ACC112 (cell line): ENCODE data around the gene MSANTD1.

Experiments used
- H2AFZ ChIP-seq: fragments of 200-600 bp; sonication (generic); one replicate; pipeline ENCODE4 v1.6.0; 2017; ENCODE audit warnings: antibody characterized with exemption, low read length; ENCODE audit not compliant: unreplicated experiment
- H3K27ac ChIP-seq: fragments of 200-600 bp; sonication (generic); 2 replicates; pipeline ENCODE4 v1.5.1; 2014; ENCODE audit warnings: low read depth, mild to moderate bottlenecking, antibody characterized with exemption, low read length, moderate library complexity
- H3K27me3 ChIP-seq: fragments of 200-600 bp; sonication (generic); 2 replicates; pipeline ENCODE4 v1.6.1; 2014; ENCODE audit warnings: mild to moderate bottlenecking, antibody characterized with exemption, low read length, moderate library complexity, mixed read lengths; ENCODE audit not compliant: insufficient read depth
- H3K36me3 ChIP-seq: fragments of 200-600 bp; sonication (generic); 2 replicates; pipeline ENCODE4 v1.6.1; 2016; ENCODE audit warnings: mild to moderate bottlenecking, antibody characterized with exemption, low read length, moderate library complexity, mixed read lengths; ENCODE audit not compliant: insufficient read depth
- H3K4me1 ChIP-seq: fragments of 200-600 bp; sonication (generic); one replicate; pipeline ENCODE4 v1.6.1; 2016; ENCODE audit warnings: low read length, mixed read lengths; ENCODE audit not compliant: insufficient read depth, unreplicated experiment, control insufficient read depth
- H3K4me3 ChIP-seq: fragments of 200-600 bp; sonication (generic); 2 replicates; pipeline ENCODE4 v1.5.1; 2014; ENCODE audit warnings: mild to moderate bottlenecking, low read depth, low read length
- H3K79me2 ChIP-seq: fragments of 200-600 bp; sonication (generic); one replicate; pipeline ENCODE4 v1.6.0; 2016; ENCODE audit warnings: low read length; ENCODE audit not compliant: control insufficient read depth, unreplicated experiment, insufficient read depth

MSANTD1 gene

DNA sequence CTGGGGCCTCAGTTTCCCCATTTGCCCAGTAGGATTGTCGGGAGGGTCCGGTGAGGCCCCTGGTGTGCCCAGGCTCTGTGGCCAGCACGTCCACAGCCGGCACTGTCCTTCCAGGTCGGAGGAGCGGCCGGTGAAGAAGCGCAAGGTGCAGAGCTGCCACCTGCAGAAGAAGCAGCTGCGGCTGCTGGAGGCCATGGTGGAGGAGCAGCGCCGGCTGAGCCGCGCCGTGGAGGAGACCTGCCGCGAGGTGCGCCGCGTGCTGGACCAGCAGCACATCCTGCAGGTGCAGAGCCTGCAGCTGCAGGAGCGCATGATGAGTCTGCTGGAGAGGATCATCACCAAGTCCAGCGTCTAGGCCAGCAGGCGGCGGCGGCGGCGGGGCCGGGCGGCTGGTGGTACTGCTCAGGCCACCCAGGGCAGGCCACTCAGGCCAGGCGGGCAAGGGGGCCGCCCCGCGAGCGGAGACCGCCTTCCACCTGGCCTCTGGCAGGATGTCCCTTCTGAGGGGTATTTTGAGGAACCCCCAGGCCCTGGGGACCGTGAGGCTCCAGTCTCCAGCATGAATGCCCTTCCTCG is 6.7 kb downstream of the MSANTD1 start:
- no peak overlapping the region for H3K4me3 ChIP-seq
- no peaks in the 10 kb centered on the region for H3K36me3 ChIP-seq
- H3K27me3 ChIP-seq, result no peaks in the 10 kb centered on the region
- H3K79me2 ChIP-seq, result no peaks in the 10 kb centered on the region
- H3K4me1 ChIP-seq, result no peaks in the 10 kb centered on the region
- H2AFZ ChIP-seq, result no peak overlapping the region
- H3K27ac ChIP-seq, result no peak overlapping the region

DNA sequence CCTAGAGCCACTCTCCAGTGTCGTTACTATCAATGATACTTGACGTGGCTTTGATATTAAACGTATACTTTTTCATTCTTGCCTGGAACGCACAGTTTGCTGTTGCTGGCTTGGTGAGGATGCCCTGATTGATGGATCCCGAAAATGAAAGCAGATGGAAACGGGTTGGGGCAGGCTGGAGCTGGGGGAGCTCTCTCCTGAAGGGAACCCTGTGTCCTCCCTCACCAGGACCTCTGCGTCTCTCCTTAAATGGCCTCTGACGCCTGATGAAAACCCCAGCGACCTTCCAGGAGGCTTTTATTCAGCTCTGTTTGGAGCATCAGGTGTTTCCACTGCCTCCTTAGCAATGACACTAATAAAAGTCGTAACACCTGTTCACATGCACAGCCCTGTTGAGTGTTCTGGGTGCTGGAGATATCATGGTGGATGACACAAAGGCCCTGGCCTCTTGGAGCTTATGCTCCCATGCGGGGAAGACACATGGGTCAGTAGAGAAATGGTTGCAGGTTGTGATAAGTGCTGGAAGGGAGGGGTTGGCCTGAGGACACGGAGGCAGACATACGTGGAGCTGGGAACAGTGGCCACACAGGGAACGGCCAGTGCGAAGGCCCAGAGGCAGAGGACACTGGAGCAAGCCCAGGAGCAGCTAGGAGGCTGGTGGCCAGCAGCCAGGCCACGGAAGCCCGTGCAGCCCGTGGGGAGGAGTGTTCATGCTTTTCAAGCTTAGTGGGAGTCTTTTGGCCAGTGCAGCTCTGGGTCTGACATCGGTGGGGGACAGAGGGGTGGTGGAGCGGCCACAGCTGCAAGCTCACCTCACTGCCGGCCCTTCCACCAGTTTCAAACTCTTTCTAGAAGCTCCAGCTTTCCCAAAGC is 7.5 kb downstream of the MSANTD1 start:
- no peak overlapping the region for H2AFZ ChIP-seq
- H3K27ac ChIP-seq, result no peak overlapping the region
- no peaks in the 10 kb centered on the region for H3K4me1 ChIP-seq
- H3K27me3 ChIP-seq, result no peaks in the 10 kb centered on the region
- no peaks in the 10 kb centered on the region for H3K79me2 ChIP-seq
- H3K4me3 ChIP-seq, result no peak overlapping the region
- H3K36me3 ChIP-seq, result no peaks in the 10 kb centered on the region

DNA sequence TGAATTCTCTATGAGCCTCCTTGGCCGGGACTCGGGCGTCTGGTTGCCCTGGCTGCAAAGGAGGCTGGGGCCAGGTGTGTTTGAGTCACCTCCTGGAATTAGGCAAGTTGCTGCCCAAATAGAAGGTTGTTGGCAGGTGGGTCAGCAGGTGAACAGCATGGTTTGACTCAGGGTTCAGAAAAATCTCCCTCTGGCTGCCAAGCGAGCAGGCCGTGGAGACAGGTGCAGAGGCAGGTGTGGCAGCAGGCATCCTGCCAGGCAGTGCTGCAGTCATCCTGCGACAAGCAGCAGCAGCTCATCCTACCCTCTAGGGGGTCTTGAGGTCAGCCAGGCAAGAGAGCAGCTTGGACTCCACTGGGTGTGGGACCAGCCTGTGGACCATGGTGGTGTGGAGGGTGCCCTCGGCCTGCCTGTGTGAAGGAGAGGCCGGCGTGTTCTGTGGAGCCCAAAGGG is 8.2 kb downstream of the MSANTD1 start:
- Histone ChIP-seq H2AFZ (no peak overlapping the region), H3K4me3 (no peak overlapping the region), H3K4me1 (no peaks in the 10 kb centered on the region), H3K36me3 (no peaks in the 10 kb centered on the region), H3K79me2 (no peaks in the 10 kb centered on the region), H3K27ac (no peak overlapping the region), H3K27me3 (no peaks in the 10 kb centered on the region)

DNA sequence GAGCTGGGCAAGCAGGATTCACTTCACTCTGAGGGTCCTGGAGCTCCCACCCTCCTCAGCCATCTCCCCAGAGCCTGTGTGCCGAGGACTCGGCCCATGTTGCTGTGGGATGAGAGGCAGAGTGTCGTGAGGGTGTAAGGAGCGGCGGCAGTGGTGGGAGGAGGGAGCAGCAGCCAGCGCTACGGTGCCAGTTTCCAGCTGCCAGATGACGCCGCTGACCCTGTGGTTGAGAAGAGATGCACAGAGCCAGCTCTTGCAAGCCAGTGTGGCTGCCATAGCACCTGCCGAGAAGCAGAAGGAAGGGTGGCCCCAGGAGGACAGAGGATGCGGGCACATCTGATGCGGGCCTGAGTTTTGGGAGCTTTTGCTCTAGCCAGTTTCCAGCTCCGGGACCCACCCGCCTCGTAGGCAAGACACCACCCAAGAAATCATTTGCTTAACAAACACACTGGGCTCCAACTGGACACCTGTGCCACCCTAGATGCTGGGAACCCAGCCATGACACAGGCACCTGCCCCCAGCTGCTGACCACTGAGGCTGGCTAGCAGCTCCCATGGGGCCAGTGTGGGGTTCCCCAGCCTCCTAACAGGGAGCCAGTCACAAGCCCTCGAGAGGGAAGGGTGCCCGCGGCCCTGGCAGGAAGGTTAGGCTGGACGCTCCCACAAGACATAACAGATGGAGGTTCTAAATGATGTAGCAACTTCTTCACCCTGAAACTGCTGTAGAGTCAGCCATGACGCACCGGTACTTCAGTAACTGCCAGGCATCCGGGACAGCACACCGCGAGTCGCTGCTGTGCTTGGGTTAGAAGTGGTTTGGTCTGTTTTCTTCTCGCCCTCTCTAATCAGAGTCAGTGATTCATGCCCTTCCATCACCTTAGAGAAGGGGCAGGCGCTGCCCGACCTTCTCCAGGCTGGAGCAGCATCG is 8.9 kb downstream of the MSANTD1 start:
- no peaks in the 10 kb centered on the region for H3K36me3 ChIP-seq
- no peak overlapping the region for H3K27ac ChIP-seq
- H2AFZ ChIP-seq, result no peak overlapping the region

DNA sequence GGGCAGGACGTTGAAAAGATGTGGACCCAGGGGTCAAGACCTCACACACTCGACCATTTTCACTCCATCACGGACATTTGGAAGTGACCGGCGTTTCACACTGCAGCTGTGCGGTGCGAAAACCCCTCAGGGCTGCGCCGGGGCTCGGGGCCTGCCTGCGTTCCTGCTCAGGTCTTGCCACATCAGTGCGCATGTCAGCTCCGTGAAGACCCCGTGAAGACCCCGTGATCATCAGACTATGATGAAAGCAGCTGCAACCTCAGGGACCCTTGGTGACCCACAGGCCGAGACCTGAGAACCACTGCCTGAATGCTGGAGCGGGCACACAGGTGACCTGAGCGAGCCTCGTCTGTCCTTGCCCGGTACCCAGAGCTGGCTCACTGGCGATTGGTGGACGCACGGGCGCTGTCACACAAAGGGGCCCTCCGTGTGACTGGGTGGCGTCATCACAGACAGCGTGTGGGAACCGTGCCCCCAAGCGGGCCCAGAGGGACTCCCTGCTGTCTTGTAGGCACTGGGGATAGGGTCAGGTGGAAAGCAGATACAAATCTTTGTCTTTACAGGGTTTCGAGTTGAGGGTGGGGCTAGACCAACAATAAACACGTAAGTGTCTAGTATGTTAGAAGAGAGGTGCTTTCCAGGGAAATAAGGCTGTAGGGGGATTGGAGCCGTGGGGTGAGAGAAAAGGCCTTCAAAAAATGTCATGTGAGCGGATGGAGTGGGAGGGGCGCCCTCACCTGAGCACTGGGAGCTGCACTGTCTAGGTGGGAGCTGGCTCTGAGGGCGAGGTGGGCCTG is 12.7 kb downstream of the MSANTD1 start:
- Histone ChIP-seq H2AFZ (no peak overlapping the region), H3K4me1 (no peaks in the 10 kb centered on the region), H3K79me2 (no peaks in the 10 kb centered on the region), H3K27ac (no peak overlapping the region), H3K4me3 (no peak overlapping the region), H3K36me3 (no peaks in the 10 kb centered on the region), H3K27me3 (no peaks in the 10 kb centered on the region)

More for the DNA sequence above, 8.9 kb downstream of the MSANTD1 start:
- Histone ChIP-seq H3K27me3 (no peaks in the 10 kb centered on the region), H3K4me1 (no peaks in the 10 kb centered on the region), H3K4me3 (no peak overlapping the region), H3K79me2 (no peaks in the 10 kb centered on the region)

DNA sequence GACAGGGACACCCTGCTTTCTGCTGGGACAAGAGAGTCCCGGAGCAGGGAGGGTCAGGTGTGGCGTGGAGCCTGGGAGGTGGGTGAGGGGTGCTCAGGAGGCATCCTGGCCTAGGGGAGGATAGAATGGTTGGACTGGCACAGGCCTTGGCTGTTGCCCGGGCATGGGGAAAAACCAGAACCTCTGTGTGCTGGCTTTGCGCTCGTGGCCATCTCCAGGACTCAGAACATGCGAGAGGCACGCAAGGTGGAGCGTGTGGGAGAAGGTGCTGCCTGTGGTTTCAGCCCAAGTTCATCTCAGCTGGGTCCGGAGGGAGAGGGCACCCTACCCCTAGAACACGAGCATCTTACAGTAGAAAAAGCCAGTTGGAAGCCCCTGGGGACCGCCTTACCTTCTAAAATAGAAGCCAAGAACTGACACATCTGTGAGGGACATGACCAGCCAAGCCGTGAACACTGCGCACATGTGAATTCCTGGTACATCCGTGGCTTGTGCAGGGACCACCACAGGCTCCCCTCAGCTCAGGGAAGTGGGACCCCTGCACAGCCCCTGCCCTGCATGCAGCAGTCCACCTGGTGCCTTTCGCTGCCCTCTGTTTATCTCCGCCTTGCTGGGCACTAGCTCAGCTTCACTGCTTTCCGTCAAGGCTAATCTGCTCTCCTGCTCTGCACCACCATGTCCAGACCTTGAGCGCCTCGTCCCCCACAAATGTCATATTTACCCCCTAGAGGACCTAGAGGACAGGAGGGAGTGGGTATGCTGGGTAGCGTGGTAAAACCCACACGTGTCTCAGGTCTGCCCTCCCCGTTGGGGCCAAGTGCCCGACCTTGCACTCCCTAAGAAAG is 13.5 kb downstream of the MSANTD1 start:
- H3K4me3 ChIP-seq, result no peak overlapping the region
- H2AFZ ChIP-seq, result no peak overlapping the region
- no peaks in the 10 kb centered on the region for H3K4me1 ChIP-seq
- no peak overlapping the region for H3K27ac ChIP-seq
- H3K79me2 ChIP-seq, result no peaks in the 10 kb centered on the region
- H3K27me3 ChIP-seq, result no peaks in the 10 kb centered on the region
- no peaks in the 10 kb centered on the region for H3K36me3 ChIP-seq

DNA sequence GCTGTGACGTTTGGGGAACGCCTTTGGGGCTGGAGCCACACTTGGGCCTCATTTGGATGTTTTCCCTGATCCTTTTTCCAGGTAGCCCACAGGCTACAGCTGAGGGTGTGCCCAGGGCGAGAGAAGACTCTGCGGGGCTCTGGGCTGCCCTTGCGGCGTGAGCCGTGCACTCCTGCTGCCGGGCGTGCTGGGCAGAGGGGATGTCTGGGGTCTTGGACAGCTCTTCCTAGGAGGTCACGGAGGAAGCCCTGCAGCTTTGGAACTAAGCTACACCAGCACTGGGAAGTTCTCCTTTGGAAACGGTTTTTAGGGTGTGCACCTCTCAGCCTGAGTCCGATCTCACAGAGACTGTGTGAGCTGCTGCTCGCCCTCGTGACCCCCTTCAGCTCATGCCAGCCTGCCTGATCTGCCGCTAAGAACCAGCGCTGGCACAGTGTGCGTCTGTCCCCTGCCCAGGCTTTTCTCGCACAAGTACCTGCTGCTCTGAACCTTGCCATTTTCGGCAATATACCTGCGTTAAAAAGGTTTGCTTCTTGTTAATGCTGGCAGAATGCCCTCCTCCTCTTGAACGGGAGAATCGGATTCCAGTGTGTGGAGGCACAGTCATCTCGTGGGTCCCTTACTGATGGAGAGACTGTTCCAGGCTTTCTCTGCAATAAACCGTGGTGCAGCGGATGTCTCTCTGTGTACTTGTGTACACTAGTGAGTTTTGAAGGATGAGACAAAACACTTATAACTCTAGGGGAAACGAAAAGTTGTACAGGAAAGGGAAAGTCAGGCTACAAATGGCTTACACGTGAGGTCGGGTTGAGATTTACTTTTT is 14.3 kb downstream of the MSANTD1 start:
- Histone ChIP-seq H3K79me2 (no peaks in the 10 kb centered on the region), H3K27ac (no peak overlapping the region), H3K4me1 (no peaks in the 10 kb centered on the region), H2AFZ (no peak overlapping the region), H3K27me3 (no peaks in the 10 kb centered on the region), H3K36me3 (no peaks in the 10 kb centered on the region), H3K4me3 (no peak overlapping the region)

DNA sequence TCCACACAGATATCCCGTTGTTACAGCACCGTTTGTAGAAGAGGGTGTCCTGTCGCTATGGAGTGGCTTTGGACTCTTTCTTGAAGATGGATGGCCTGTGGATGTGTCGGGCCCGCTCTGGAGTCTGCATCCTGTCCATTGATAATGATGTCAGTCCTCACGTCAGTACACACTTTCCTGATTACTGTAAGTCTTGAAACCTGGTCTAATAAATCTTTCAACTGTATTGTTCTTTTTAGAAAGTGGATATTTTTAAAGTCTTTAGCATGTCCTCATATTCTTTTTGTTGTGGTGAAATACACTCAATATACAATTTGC is 14.9 kb downstream of the MSANTD1 start:
- H3K79me2 ChIP-seq, result no peaks in the 10 kb centered on the region
- H3K4me1 ChIP-seq, result no peaks in the 10 kb centered on the region
- H2AFZ ChIP-seq, result no peak overlapping the region
- H3K36me3 ChIP-seq, result no peaks in the 10 kb centered on the region
- H3K27me3 ChIP-seq, result no peaks in the 10 kb centered on the region
- H3K4me3 ChIP-seq, result no peak overlapping the region
- H3K27ac ChIP-seq, result no peak overlapping the region

DNA sequence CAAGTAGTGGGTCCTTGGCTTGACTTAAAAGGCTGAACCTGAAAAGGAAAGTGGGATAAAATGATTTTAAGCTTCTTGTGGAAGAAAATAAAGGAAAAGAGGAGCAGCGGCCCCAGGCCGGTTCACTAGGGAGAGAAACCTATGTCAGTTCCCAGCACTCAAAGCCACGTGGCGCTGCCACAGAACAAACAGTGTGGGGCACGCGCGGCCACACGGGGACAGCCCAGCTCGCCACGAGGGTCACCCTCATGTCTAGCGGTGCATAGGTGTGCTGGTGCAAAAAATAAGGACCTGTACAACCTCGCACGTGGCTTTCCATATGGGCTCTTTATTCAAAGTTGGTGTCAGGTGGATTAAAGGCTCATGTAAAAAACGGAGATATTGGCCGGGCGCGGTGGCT is 17.1 kb downstream of the MSANTD1 start:
- Histone ChIP-seq H3K4me3 (no peak overlapping the region), H3K27ac (no peak overlapping the region), H3K27me3 (no peaks in the 10 kb centered on the region), H3K36me3 (no peaks in the 10 kb centered on the region), H3K79me2 (no peaks in the 10 kb centered on the region), H3K4me1 (no peaks in the 10 kb centered on the region), H2AFZ (no peak overlapping the region)
